ENCODE measurements around the gene WDR1.

DNA sequence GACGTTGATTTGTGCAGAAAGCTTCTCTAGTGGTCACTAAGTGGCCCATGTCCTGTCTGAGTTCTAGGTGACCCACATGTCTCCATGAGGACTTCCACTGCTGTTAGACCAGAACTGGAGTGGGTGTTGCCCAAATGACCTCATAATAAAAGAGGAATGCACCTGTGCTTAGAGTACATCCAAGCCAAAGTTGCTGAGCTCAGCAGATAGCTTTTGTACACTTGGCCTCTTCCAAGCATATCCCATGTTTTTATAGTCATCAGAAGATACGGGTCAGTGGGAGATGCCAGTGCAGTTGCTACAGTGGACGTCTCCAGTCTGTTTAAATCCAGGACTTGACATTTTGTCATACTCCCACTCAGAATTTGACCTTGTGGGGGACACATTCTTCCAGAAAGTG, 37.6 kb upstream of the WDR1 start:
- TF ChIP-seq GATA2 (IDR thresholded peaks at IDR 0.05; ENCODE audit: low read depth, low read length): no peak
- no peak for TF ChIP-seq GATA3 (IDR thresholded peaks at IDR 0.05; ENCODE audit: low read depth, low read length)

Data from SH-SY5Y (cell line).